GM12878 (cell line): ENCODE results near the gene SNRPA1. TPM values are rescaled to one million over a fixed set of nuclear protein-coding genes. Genes with fewer than 3 reads are reported as not detected.

Experiments used
- ATF7 ChIP-seq: fragments of 450-650 bp; IDR thresholded peaks from 2 replicates; pipeline ENCODE4 v1.6.1; 2016; ENCODE audit warnings: low read depth, mild to moderate bottlenecking
- BACH1 ChIP-seq: fragments of 450-650 bp; IDR thresholded peaks from 2 replicates; pipeline ENCODE4 v1.6.1; 2017; ENCODE audit warnings: mild to moderate bottlenecking, borderline replicate concordance
- BHLHE40 ChIP-seq, 2 experiments: fragments of 450-650 bp in 1 of 2; IDR thresholded peaks; 2 replicates each; pipeline ENCODE4 v1.6.1; 2011 to 2017; ENCODE audit warnings: low read depth in 2 of 2, borderline replicate concordance in 1 of 2, improper control_type of control experiment in 1 of 2, low read length in 1 of 2, mild to moderate bottlenecking in 1 of 2
- CHD2 ChIP-seq: IDR thresholded peaks from 2 replicates; pipeline ENCODE4 v1.6.1; 2011; ENCODE audit warnings: low read depth, low read length, improper control_type of control experiment, borderline replicate concordance
- DPF2 ChIP-seq: fragments of 450-650 bp; IDR thresholded peaks from 2 replicates; pipeline ENCODE4 v1.6.1; 2017; ENCODE audit warnings: mild to moderate bottlenecking
- HDAC6 ChIP-seq: fragments of 200-600 bp; sonication (generic); IDR thresholded peaks from one replicate; pipeline ENCODE4 v1.8.0; 2017; ENCODE audit warnings: antibody characterized with exemption; ENCODE audit not compliant: unreplicated experiment
- IKZF1 ChIP-seq: fragments of 450-650 bp; conservative IDR thresholded peaks from 2 replicates; pipeline ENCODE4 v1.6.1; 2017; ENCODE audit warnings: antibody characterized with exemption, mild to moderate bottlenecking
- IKZF2 ChIP-seq, 2 experiments: fragments of 450-650 bp; IDR thresholded peaks; 2 replicates each; pipeline ENCODE4 v1.6.1; 2017; ENCODE audit warnings: mild to moderate bottlenecking in 2 of 2, moderate library complexity in 2 of 2
- KAT2A ChIP-seq: conservative IDR thresholded peaks from 2 replicates; pipeline ENCODE4 v1.6.1; 2011; ENCODE audit warnings: low read depth, low read length; ENCODE audit not compliant: control insufficient read depth
- MTA2 ChIP-seq: fragments of 450-650 bp; IDR thresholded peaks from 2 replicates; pipeline ENCODE4 v1.6.1; 2016; ENCODE audit warnings: low read depth, mild to moderate bottlenecking, moderate library complexity
- MXI1 ChIP-seq: fragments of 150-350 bp; IDR thresholded peaks from 2 replicates; pipeline ENCODE4 v1.6.1; 2011; ENCODE audit warnings: low read depth, mild to moderate bottlenecking, inconsistent platforms, low read length, improper control_type of control experiment
- MYB ChIP-seq: fragments of 150-350 bp; IDR thresholded peaks from 2 replicates; pipeline ENCODE4 v1.6.1; 2014; ENCODE audit warnings: mild to moderate bottlenecking, low read depth, low read length, borderline replicate concordance
- NRF1 ChIP-seq: conservative IDR thresholded peaks from 2 replicates; pipeline ENCODE4 v1.6.1; 2011; ENCODE audit warnings: mild to moderate bottlenecking, low read depth, low read length, improper control_type of control experiment
- RB1 ChIP-seq: fragments of 450-650 bp; formaldehyde crosslinking; IDR thresholded peaks from 2 replicates; pipeline ENCODE4 v1.6.1; 2017; ENCODE audit warnings: mild to moderate bottlenecking, borderline replicate concordance
- RCOR1 ChIP-seq: conservative IDR thresholded peaks from 2 replicates; pipeline ENCODE4 v1.6.1; 2012; ENCODE audit warnings: low read depth, low read length, improper control_type of control experiment
- RUNX3 ChIP-seq: IDR thresholded peaks from 2 replicates; pipeline ENCODE4 v1.6.1; 2012; ENCODE audit warnings: low read length, inconsistent platforms
- SKIL ChIP-seq: fragments of 450-650 bp; IDR thresholded peaks from 2 replicates; pipeline ENCODE4 v1.6.1; 2017; ENCODE audit warnings: mild to moderate bottlenecking, low read depth, inconsistent platforms; ENCODE audit not compliant: poor library complexity, severe bottlenecking
- SMARCA5 ChIP-seq: fragments of 450-650 bp; IDR thresholded peaks from 2 replicates; pipeline ENCODE4 v1.6.1; 2017; ENCODE audit warnings: mild to moderate bottlenecking
- SREBF1 ChIP-seq: IDR thresholded peaks from 2 replicates; pipeline ENCODE4 v1.6.1; 2012; ENCODE audit warnings: mild to moderate bottlenecking, low read length
- TCF12 ChIP-seq: IDR thresholded peaks from 2 replicates; pipeline ENCODE4 v1.6.1; 2011; ENCODE audit warnings: low read depth, mild to moderate bottlenecking, low read length
- TCF3 ChIP-seq: IDR thresholded peaks from 2 replicates; pipeline ENCODE4 v1.6.1; 2012; ENCODE audit warnings: low read depth, mild to moderate bottlenecking, low read length, borderline replicate concordance; ENCODE audit not compliant: insufficient read depth
- ZBTB11 ChIP-seq: fragments of 450-650 bp; formaldehyde crosslinking; IDR thresholded peaks from 2 replicates; pipeline ENCODE4 v1.5.0; 2022; ENCODE audit warnings: mild to moderate bottlenecking, missing genetic modification characterization
- polyA plus RNA-seq, 11 experiments: library from polyadenylated mRNA; depleted of rRNA in 4 of 11; unstranded in 6 of 11; stranded (reverse) in 5 of 11; fragments of >200 nt; fragmentation: Nextera tagmentation in 4 of 11; fragmentation: Illumina TruSeq in 1 of 11; extraction: Ambion mirVana in 4 of 11; extraction: Trizol in 1 of 11; gene quantifications; 1 replicate in 1 of 11; 2 replicates in 10 of 11; pipeline versions ENCODE4 v1.2.1 to v1.2.3, GENCODE V29; 2011 to 2016; ENCODE audit warnings: inconsistent platforms in 2 of 11, missing spikeins in 2 of 11, low read depth in 1 of 11
- total RNA-seq, 4 experiments: library from RNA; depleted of rRNA in 3 of 4; stranded (reverse); fragments of >200 nt in 3 of 4; fragmentation: Illumina TruSeq in 1 of 4; extraction: Trizol in 1 of 4; gene quantifications; 2 replicates each; pipeline versions ENCODE4 v1.2.1 to v1.2.3, GENCODE V29; 2013 to 2021
- TF ChIP-seq, protein P1 (sequence below): IDR thresholded peaks from 2 replicates; pipeline ENCODE4 v1.6.1; 2011; ENCODE audit warnings: borderline replicate concordance, low read depth, mild to moderate bottlenecking, moderate library complexity, low read length; ENCODE audit not compliant: insufficient read depth, poor library complexity, severe bottlenecking

SNRPA1 gene
- total and polyA plus RNA-seq, 10 of the 15 experiments (the other 5 are each of a cell fraction or from before 2014, with no cell fraction given) = 59.9 to 267 (median 161) TPM

DNA sequence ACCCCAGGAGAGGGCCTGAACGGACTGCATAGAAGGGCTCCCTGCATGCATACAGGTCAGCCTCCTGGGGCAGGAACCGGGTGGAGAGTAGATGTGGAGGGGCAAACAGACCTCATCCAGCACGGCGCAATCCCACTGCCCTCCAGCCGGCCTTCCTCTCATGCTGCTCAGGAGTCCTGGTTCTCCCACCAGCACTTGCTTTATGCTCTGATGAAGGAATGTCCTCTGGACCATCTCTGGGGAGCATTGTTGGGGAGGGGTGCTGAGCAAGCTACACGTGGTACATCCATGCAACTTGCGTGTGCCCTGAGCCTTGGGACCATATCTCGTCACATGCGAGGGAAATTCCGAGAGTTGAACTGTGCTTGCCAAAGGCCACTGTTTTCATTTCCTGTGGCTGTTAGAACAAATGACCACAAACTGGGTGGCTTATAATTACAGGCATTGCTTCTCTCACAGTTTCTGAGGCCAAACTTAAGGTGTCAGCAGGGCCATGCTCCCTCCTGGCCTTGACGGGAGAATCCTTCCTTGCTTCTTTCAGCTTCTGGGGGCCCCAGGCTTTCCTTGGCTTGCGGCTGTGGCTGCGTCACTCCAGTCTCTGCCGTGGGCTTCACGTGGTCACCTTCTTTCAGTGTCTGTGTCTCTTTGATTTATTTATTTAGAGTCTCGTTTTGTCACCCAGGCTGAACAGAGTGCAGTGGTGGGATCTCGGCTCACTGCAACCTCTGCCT is 30.0 kb downstream of the SNRPA1 start (continued):
- TF ChIP-seq SMARCA5 (0 out of 2 replicates have a peak, but pooled peaks have one; percentile 55), IKZF2 (IDR thresholded peaks at IDR 0.05) (peak; percentile 88 to 91), ZBTB11 (no peak), ATF7 (peak; percentile 62), RUNX3 (peak; percentile 93), MYB (peak; percentile 91), BHLHE40 (IDR thresholded peaks at IDR 0.05; ENCODE audit: borderline replicate concordance in 1 of 2, low read depth in 2 of 2, low read length in 1 of 2) (peak; percentile 90 to 92), IKZF1 (peak; percentile 95), TCF3 (0 out of 2 replicates have a peak, but pooled peaks have one; percentile 12), BACH1 (peak; percentile 65; the same call in 1 of the 2 replicates), NRF1 (no peak), CHD2 (peak; percentile 67; the same call in 1 of the 2 replicates), SREBF1 (no peak), DPF2 (peak; percentile 91), RB1 (no peak), HDAC6 (no peak), MXI1 (peak; percentile 60), MTA2 (peak; percentile 94), KAT2A (no peak), SKIL (peak; percentile 80), RCOR1 (no peak), TCF12 (peak; percentile 58; the same call in 1 of the 2 replicates)
- TF ChIP-seq, protein P1, sequence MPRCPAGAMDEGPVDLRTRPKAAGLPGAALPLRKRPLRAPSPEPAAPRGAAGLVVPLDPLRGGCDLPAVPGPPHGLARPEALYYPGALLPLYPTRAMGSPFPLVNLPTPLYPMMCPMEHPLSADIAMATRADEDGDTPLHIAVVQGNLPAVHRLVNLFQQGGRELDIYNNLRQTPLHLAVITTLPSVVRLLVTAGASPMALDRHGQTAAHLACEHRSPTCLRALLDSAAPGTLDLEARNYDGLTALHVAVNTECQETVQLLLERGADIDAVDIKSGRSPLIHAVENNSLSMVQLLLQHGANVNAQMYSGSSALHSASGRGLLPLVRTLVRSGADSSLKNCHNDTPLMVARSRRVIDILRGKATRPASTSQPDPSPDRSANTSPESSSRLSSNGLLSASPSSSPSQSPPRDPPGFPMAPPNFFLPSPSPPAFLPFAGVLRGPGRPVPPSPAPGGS = peak; percentile 32
